ENCODE data around the gene TMEM183A. TPM values are rescaled to one million over a fixed set of nuclear protein-coding genes. Genes with fewer than 3 reads are reported as not detected.
A peak's percentile ranks its signal among the peaks of the same experiment; 100 is the strongest.

The TMEM183A gene
- total RNA-seq, 8 experiments from 2014 or later = 33.6 to 124 (median 62.1) TPM

- 40 to 80% methylated on average over 1 of the region's 2 CpGs; no CpG with 5 or more reads in 8 of the 10 experiments for WGBS, 10 experiments
- Histone ChIP-seq H3K4me3 (no peak overlapping the region), H3K4me1 (replicated peaks in 1 of 2) (peaks cover 7% of the 10 kb centered on the region in 2 donors), H3K27ac (no peak overlapping the region)
- no peak for ATAC-seq (replicated peaks in 6 of 8)
- in situ Hi-C loops (cut with MboI; ENCODE audit: low pct_unique_long_range_greater_than_20kb in 2 of 9, low sequenced_read_pairs in 9 of 9, unreplicated experiment in 9 of 9) = loop anchor here in 8 of 9 experiments (10.0 to 25.0 kb wide), 2 partner anchors 176 to 178 kb away; no protein-coding TSS in a partner anchor
Measured at GRCh38 chr1:203036537-203036936, 29.4 kb downstream of the TMEM183A start.

- Histone ChIP-seq H3K27ac (no peak overlapping the region), H3K4me1 (replicated peaks in 1 of 2) (peaks cover 7% of the 10 kb centered on the region in 2 donors), H3K4me3 (no peak overlapping the region)
- WGBS, 10 experiments = 17 to 89% (median 69%) methylated on average over 1 to 9 of the region's 10 CpGs; no CpG with 5 or more reads in 1 of the 10 experiments
- ATAC-seq (replicated peaks in 6 of 8) = peak in 2 of 8 experiments; percentile 1 to 4
- in situ Hi-C loops (cut with MboI; ENCODE audit: low pct_unique_long_range_greater_than_20kb in 2 of 9, low sequenced_read_pairs in 9 of 9, unreplicated experiment in 9 of 9) = loop anchor here in 8 of 9 experiments (10.0 to 25.0 kb wide), 2 partner anchors 175 to 177 kb away; no protein-coding TSS in a partner anchor
Measured at GRCh38 chr1:203037509-203038190, 30.5 kb downstream of the TMEM183A start.

DNA sequence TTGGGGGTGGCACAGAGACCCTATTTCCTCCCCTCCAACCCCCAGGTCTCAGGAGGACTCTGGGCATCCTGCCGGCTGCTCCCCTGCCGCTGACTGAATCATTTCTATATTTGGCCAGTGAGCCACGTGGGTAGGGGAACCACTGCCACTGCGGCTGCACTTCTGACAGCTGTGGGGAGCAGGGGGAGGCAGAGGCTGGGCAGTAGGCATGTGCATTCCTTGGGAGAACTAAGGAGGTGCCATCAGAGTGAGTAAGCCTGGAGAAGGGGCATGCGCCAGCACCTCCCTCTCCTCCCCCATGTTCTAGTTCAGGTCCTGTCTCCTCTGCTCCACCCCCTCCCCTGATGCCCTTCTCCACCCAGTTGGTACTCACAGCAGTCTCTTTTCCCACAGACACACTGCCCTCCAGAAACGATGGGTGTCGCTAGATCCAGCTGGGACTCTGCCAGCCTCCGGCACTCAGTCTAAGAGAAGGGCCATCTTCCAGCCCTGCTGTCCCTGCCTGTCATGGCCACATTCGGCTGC, 31.1 kb downstream of the TMEM183A start:
- no peak overlapping the region for H3K27ac ChIP-seq
- 0 to 80% (median 45%) methylated on average over 1 to 4 of the region's 9 CpGs; no CpG with 5 or more reads in 4 of the 10 experiments for WGBS, 10 experiments
- ATAC-seq (replicated peaks in 6 of 8) = peak; percentile 6 to 66 (median 42)
- in situ Hi-C loops (cut with MboI; ENCODE audit: low pct_unique_long_range_greater_than_20kb in 2 of 9, low sequenced_read_pairs in 9 of 9, unreplicated experiment in 9 of 9) = loop anchor here in 8 of 9 experiments (10.0 to 25.0 kb wide), 2 partner anchors 174 to 177 kb away; no protein-coding TSS in a partner anchor
- peaks cover 7% of the 10 kb centered on the region in 2 donors for H3K4me1 ChIP-seq (replicated peaks in 1 of 2)
- no peak overlapping the region for H3K4me3 ChIP-seq

DNA sequence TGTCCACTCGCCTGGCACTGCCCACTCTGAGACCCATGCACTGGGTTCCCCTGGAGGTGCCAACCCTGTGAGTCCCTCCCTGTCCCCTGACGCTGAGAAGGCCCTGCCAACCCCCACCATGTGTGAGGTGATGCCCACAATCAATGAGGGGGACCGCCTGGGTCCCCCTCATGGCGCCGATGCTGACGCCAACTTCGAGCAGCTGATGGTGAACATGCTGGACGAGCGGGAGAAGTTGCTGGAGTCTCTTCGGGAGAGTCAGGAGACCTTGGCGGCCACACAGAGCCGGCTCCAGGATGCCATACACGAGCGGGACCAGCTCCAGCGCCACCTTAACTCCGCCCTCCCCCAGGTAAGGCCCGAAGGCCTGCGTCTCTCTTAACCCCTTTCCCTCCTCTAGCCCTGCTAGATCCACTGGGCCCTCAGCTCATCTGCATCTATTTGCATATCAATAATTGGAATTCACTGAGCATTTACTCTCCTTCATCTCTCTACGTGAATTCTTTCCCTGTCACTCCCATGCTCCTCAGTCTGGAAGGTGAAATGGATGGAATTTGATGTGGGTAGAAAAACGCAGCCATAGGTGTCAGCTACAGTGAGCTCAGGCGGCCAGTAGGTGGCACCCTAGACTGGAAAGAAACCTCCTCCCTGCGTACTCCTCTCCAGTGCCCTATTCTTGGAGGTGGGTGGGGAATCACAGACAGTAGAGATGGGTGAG, 31.9 kb downstream of the TMEM183A start:
- in situ Hi-C loops (cut with MboI; ENCODE audit: low pct_unique_long_range_greater_than_20kb in 2 of 9, low sequenced_read_pairs in 9 of 9, unreplicated experiment in 9 of 9) = loop anchor here in 8 of 9 experiments (10.0 to 25.0 kb wide), 2 partner anchors 173 to 176 kb away; no protein-coding TSS in a partner anchor
- Histone ChIP-seq H3K4me1 (replicated peaks in 1 of 2) (peaks cover 7% of the 10 kb centered on the region in 2 donors), H3K27ac (no peak overlapping the region), H3K4me3 (no peak overlapping the region)
- peak; percentile 82 to 96 (median 88) for ATAC-seq (replicated peaks in 6 of 8)
- 0 to 100% (median 4%) methylated on average over 1 to 11 of the region's 22 CpGs; no CpG with 5 or more reads in 2 of the 10 experiments for WGBS, 10 experiments

DNA sequence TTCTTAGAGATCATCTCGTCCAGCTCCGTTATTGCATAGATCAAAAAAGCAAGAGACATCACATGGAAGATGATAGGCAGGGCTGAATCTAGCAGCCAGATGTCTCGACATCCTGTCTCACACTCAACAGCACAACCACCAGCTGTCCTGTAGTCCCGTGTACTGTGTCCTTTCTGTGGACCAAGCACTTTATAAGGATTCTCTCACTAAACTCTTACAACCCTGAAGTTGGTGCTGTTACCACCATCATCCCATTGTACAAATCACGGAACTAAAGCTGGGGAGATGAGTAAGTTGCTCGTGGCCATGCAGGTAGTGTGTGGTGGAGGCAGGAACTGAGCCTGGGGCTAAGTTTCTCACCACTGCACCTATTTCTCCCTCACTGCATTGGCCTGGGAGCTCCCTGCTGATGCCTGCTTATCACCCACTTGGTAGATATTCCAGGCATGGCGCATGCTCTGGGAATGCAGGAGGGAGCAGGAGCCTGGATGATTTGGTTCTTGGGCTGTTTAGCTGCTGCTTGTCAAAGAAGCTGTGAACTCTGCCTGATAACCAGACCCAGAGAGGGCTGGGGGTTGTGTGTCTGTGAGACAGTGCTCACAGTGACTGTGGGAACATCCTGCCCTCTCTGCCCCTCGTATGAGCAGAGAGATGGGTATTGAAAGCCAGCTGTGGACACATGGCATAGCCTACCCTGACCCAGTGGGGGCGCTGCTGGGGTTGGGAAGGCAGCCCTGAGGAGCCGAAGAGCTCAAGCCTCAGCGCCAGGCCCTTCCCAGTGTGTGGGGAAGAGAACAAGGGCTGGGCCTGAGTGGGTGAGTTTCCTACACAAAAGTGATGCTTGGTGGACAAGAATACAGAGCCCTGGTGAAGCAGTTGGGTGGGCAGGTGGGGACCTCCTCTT, 32.7 kb downstream of the TMEM183A start:
- Histone ChIP-seq H3K4me3 (no peak overlapping the region), H3K4me1 (replicated peaks in 1 of 2) (peaks cover 7% of the 10 kb centered on the region in 2 donors), H3K27ac (no peak overlapping the region)
- peak in 4 of 8 experiments; percentile 17 to 62 (median 56) for ATAC-seq (replicated peaks in 6 of 8)
- WGBS, 10 experiments = 0 to 100% (median 61%) methylated on average over 1 to 11 of the region's 11 CpGs; no CpG with 5 or more reads in 1 of the 10 experiments
- in situ Hi-C loops (cut with MboI; ENCODE audit: low pct_unique_long_range_greater_than_20kb in 2 of 9, low sequenced_read_pairs in 9 of 9, unreplicated experiment in 9 of 9) = loop anchor here in 8 of 9 experiments (10.0 to 25.0 kb wide), 2 partner anchors 172 to 175 kb away; no protein-coding TSS in a partner anchor

DNA sequence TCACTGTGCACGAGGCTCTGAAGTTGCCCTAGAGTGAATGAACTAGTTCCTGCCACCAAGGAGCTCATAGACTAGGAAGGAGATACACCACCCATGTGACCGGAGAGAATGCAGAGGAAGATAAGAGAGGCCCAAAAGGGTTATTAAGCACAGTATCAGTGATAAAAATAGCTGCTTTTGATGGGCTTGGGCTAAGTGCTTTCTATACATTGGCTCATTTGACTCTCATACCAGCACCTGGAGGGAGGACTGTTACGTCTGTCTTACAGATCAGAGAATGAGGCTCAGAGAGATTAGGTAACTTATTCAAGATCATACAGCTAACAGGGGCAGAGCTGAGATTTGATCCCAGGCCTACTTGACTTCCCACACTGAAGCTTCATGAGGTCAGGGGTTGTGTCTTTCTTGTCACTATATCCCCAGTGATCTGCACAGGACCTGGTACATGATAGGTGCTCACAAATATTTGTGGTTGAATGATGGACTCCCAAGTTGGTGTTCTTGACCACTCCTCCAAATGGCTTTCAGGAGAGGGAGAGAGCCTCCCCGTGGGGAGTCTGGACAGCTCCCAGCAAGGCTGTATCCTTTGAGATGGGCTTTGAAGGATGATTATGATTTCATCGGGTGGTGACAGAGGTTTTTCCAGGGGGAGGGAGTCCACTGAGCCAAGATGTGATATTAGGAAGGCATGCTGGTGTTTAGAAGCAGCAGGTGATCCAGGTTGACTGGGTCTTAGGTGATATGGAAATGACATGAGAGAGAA, 33.5 kb downstream of the TMEM183A start:
- H3K4me3 ChIP-seq = no peak overlapping the region
- no peak overlapping the region for H3K27ac ChIP-seq
- no peak for ATAC-seq (replicated peaks in 6 of 8)
- 63 to 100% (median 84%) methylated on average over 1 to 5 of the region's 5 CpGs; no CpG with 5 or more reads in 2 of the 10 experiments for WGBS, 10 experiments
- in situ Hi-C loops (cut with MboI; ENCODE audit: low pct_unique_long_range_greater_than_20kb in 2 of 9, low sequenced_read_pairs in 9 of 9, unreplicated experiment in 9 of 9) = loop anchor here in 4 of 9 experiments (25.0 kb wide), 1 partner anchor 172 kb away; no protein-coding TSS in a partner anchor
- H3K4me1 ChIP-seq (replicated peaks in 1 of 2) = peaks cover under 1% of the 10 kb centered on the region in 2 donors

DNA sequence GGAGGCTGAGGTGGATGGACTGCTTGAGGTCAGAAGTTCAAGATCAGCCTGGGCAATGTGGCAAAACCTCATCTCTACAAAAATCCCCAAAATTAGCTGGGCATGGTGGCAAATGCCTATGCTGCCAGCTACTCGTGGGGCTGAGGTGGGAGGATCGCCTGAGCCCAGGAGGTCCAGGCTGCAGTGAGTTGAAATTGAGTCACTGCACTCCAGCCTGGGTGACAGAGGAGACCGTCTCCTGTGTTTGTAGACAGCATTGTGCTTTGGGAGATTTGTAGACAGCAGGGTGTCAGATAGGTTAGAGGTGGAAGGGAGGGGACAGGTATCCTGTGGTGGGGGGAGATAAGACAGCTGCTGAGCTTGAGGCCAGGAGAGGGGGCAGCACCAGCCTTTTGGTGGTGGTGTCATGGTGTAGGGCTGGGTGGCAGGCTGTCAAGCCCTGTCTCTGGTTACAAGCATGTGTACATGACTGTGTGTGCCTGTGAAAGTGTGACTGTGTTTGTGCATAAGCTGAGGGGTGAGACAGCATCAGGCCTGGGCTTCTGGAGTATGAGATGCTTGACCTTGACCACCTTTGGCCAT, 34.3 kb downstream of the TMEM183A start:
- Histone ChIP-seq H3K4me1 (replicated peaks in 1 of 2) (no peaks in the 10 kb centered on the region), H3K27ac (no peak overlapping the region), H3K4me3 (no peak overlapping the region)
- no peak for ATAC-seq (replicated peaks in 6 of 8)
- in situ Hi-C loops (cut with MboI; ENCODE audit: low pct_unique_long_range_greater_than_20kb in 2 of 9, low sequenced_read_pairs in 9 of 9, unreplicated experiment in 9 of 9) = loop anchor here in 4 of 9 experiments (25.0 kb wide), 1 partner anchor 171 kb away; no protein-coding TSS in a partner anchor
- WGBS, 10 experiments = 40 to 100% (median 94%) methylated on average over 1 to 3 of the region's 3 CpGs; no CpG with 5 or more reads in 6 of the 10 experiments

DNA sequence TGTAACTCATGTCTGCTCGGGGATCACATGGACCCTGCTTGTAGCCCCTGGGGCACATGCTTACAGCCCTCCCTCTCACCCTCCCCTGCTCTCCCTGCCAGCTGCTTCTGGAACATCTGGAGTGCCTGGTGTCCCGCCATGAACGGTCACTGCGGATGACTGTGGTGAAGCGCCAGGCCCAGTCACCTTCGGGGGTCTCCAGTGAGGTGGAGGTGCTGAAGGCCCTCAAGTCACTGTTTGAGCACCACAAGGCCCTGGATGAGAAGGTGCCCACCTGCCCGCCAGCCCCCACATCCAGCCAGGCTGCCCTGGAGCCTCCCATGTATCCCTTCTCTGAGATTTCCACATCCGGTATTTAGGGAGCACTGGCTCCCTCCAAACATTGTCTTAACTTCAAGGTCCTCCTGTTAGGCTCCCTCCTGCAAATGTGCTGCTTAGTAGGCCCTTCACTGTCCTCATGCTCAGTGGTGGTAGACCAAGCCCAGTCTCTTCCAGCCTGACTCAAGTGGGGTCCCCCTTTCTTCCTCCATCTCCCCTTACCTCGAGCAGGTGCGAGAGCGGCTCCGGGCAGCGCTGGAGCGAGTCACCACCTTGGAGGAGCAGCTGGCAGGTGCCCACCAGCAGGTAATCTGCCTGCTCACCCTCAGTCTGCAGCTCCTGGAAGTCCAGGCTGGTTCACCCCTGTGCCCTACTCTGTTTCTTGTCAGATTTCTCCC, 36.8 kb downstream of the TMEM183A start:
- Histone ChIP-seq H3K27ac (no peak overlapping the region), H3K4me1 (replicated peaks in 1 of 2) (peaks cover 0 to 2% of the 10 kb centered on the region in 2 donors), H3K4me3 (no peak overlapping the region)
- ATAC-seq (replicated peaks in 6 of 8) = no peak
- WGBS, 10 experiments = 50 to 100% (median 94%) methylated on average over 1 to 12 of the region's 14 CpGs; no CpG with 5 or more reads in 2 of the 10 experiments
- in situ Hi-C loops (cut with MboI; ENCODE audit: low pct_unique_long_range_greater_than_20kb in 2 of 9, low sequenced_read_pairs in 9 of 9, unreplicated experiment in 9 of 9) = loop anchor here in 4 of 9 experiments (25.0 kb wide), 1 partner anchor 168 kb away; no protein-coding TSS in a partner anchor

GRCh38 chr1:203044546-203045250, 37.5 kb downstream of the TMEM183A start:
- in situ Hi-C loops (cut with MboI; ENCODE audit: low pct_unique_long_range_greater_than_20kb in 2 of 9, low sequenced_read_pairs in 9 of 9, unreplicated experiment in 9 of 9) = loop anchor here in 4 of 9 experiments (25.0 kb wide), 1 partner anchor 168 kb away; no protein-coding TSS in a partner anchor
- H3K27ac ChIP-seq = no peak overlapping the region
- 40 to 94% (median 91%) methylated on average over 1 to 5 of the region's 7 CpGs; no CpG with 5 or more reads in 3 of the 10 experiments for WGBS, 10 experiments
- H3K4me3 ChIP-seq = no peak overlapping the region
- peaks cover 0 to 2% of the 10 kb centered on the region in 2 donors for H3K4me1 ChIP-seq (replicated peaks in 1 of 2)
- peak in 1 of 8 experiments; percentile 11 for ATAC-seq (replicated peaks in 6 of 8)

DNA sequence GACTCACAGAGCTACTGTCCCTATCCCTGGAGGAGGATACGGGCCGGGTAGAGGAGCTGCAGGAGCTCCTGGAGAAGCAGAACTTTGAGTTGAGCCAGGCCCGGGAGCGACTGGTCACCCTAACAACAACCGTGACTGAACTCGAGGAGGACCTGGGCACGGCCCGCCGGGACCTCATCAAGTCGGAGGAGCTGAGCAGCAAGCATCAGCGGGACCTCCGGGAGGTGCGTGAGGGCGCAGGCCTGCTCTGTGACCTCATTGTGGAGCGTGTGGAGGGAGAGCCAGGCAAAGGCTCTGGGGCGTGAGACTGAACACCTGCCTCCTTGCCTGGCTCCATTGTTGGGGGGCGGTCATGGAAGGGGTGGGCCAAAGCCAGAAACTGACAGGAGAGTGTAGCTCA, 38.2 kb downstream of the TMEM183A start:
- ATAC-seq (replicated peaks in 6 of 8) = no peak
- H3K4me3 ChIP-seq = no peak overlapping the region
- peaks cover 0 to 2% of the 10 kb centered on the region in 2 donors for H3K4me1 ChIP-seq (replicated peaks in 1 of 2)
- H3K27ac ChIP-seq = no peak overlapping the region
- in situ Hi-C loops (cut with MboI; ENCODE audit: low pct_unique_long_range_greater_than_20kb in 2 of 9, low sequenced_read_pairs in 9 of 9, unreplicated experiment in 9 of 9) = loop anchor here in 4 of 9 experiments (25.0 kb wide), 1 partner anchor 167 kb away; no protein-coding TSS in a partner anchor
- WGBS, 10 experiments = 95 to 100% (median 96%) methylated on average over 3 to 13 of the region's 17 CpGs; no CpG with 5 or more reads in 5 of the 10 experiments

Data from motor neuron (in vitro differentiated cells).